Erythroblast (primary cell): Measurements from ENCODE around the gene PTPRN2.

Experiments
- GATA1 ChIP-seq: IDR thresholded peaks from 2 replicates; pipeline ENCODE4 v1.6.1; 2011; ENCODE audit warnings: low read depth, mild to moderate bottlenecking, control low read depth, low read length, moderate library complexity
- POLR2A ChIP-seq: IDR thresholded peaks from 2 replicates; pipeline ENCODE4 v1.6.1; 2011; ENCODE audit warnings: mild to moderate bottlenecking, low read length

- TF ChIP-seq POLR2A (no peak), GATA1 (no peak)
Measured at GRCh38 chr7:158382363-158383254, 205.0 kb downstream of the PTPRN2 start.
